Upper lobe of left lung (tissue), 6 donors: Measurements from ENCODE around the gene ATCAY. TPM values are rescaled to one million over a fixed set of nuclear protein-coding genes. Genes with fewer than 3 reads are reported as not detected.

Experiments used
- ATAC-seq, 2 donors: fragments of 200-7000 bp; cut with Tn5 transposase; one replicate each; pipeline ENCODE4 v1.9.1; 2022; ENCODE audit warnings: mild to moderate bottlenecking in 2 of 2, moderate library complexity in 2 of 2; ENCODE audit not compliant: low FRiP score in 2 of 2
- DNase-seq, 2 donors: peaks; one replicate each; pipeline ENCODE4 v3.0.0-alpha.2; 2019 to 2020
- H3K27ac ChIP-seq, 4 donors: fragments of 200-600 bp; sonication (generic); one replicate each; pipeline ENCODE4 v1.5.1; 2016 to 2019
- H3K27me3 ChIP-seq, 4 donors: fragments of 200-600 bp; sonication (generic); one replicate each; pipeline ENCODE4 v1.5.1; 2017 to 2019
- H3K36me3 ChIP-seq, 4 donors: fragments of 200-600 bp; sonication (generic); one replicate each; pipeline ENCODE4 v1.5.1; 2016 to 2019
- H3K4me1 ChIP-seq, 4 donors: fragments of 200-600 bp; sonication (generic); one replicate each; pipeline ENCODE4 v1.5.1; 2018 to 2019
- H3K4me3 ChIP-seq, 4 donors: fragments of 200-600 bp; sonication (generic); one replicate each; pipeline ENCODE4 v1.5.1; 2017 to 2019; ENCODE audit warnings: mild to moderate bottlenecking in 2 of 4, moderate library complexity in 1 of 4
- H3K9me3 ChIP-seq, 4 donors: fragments of 200-600 bp; sonication (generic); one replicate each; pipeline ENCODE4 v1.5.1; 2018 to 2019
- CTCF ChIP-seq, 6 experiments: fragments of 450-650 bp in 4 of 6; fragments of 200-600 bp in 2 of 6; sonication (generic) in 2 of 6; IDR thresholded peaks; one replicate each; pipeline ENCODE4 v1.5.1; 2016 to 2019; ENCODE audit warnings: antibody characterized with exemption in 6 of 6
- EP300 ChIP-seq, 4 donors: sonication (generic); formaldehyde crosslinking; IDR thresholded peaks; one replicate each; pipeline ENCODE4 v1.5.1; 2017; ENCODE audit warnings: antibody characterized with exemption in 4 of 4, control low read depth in 2 of 4
- POLR2A ChIP-seq, 4 donors: fragments of 450-650 bp; IDR thresholded peaks; one replicate each; pipeline ENCODE4 v1.5.1; 2016 to 2017; ENCODE audit warnings: antibody characterized with exemption in 4 of 4, mild to moderate bottlenecking in 2 of 4
- POLR2AphosphoS5 ChIP-seq, 2 donors: sonication (generic); formaldehyde crosslinking; IDR thresholded peaks; one replicate each; pipeline ENCODE4 v1.5.1; 2017; ENCODE audit warnings: antibody characterized with exemption in 2 of 2
- WGBS, 2 donors: methylation state at CpG; one replicate each; pipeline ENCODE4 v1.1.5; 2017 to 2018; 5-methylcytosine and 5-hydroxymethylcytosine counted together
- total RNA-seq, 6 donors: library from RNA; depleted of rRNA in 4 of 6; stranded (reverse); fragments of >200 nt in 4 of 6; gene quantifications; one replicate each; pipeline versions ENCODE4 v1.1.0 to v1.2.1, GENCODE V29; 2016 to 2021
- donor health status: DM: no; HTN: no; CAD: no; lungs with moderate emphysema.
- donor health status: DM: no; HTN: yes; CAD: no; lungs with severe emphysema.

Gene ATCAY
- total RNA-seq, 6 donors from 2014 or later, result not detected

- ATAC-seq, result no peak
- no peak overlapping the region for H3K27ac ChIP-seq
- TF ChIP-seq POLR2A (IDR thresholded peaks at IDR 0.05), result no peak
- TF ChIP-seq POLR2AphosphoS5 (IDR thresholded peaks at IDR 0.05), result no peak
- TF ChIP-seq CTCF (IDR thresholded peaks at IDR 0.05), result no peak
- no peak for TF ChIP-seq EP300 (IDR thresholded peaks at IDR 0.05)
- no peaks in the 10 kb centered on the region for H3K27me3 ChIP-seq
- no peaks in the 10 kb centered on the region for H3K9me3 ChIP-seq
- H3K36me3 ChIP-seq, result no peaks in the 10 kb centered on the region
- no peak for DNase-seq
- H3K4me1 ChIP-seq, result no peaks in the 10 kb centered on the region
- 86 to 87% methylated on average over 11 of the region's 13 CpGs for WGBS, 2 donors
- H3K4me3 ChIP-seq, result no peak overlapping the region
Observed at GRCh38 chr19:3838661-3839060, 41.8 kb upstream of the ATCAY start.

- WGBS, 2 donors, result 70 to 74% methylated on average over 13 of the region's 13 CpGs
- Histone ChIP-seq H3K27ac (no peak overlapping the region), H3K4me1 (no peaks in the 10 kb centered on the region), H3K36me3 (no peaks in the 10 kb centered on the region), H3K4me3 (no peak overlapping the region), H3K27me3 (no peaks in the 10 kb centered on the region), H3K9me3 (no peaks in the 10 kb centered on the region)
- no peak for ATAC-seq
- no peak for DNase-seq
- TF ChIP-seq CTCF (IDR thresholded peaks at IDR 0.05), result no peak
- no peak for TF ChIP-seq EP300 (IDR thresholded peaks at IDR 0.05)
- no peak for TF ChIP-seq POLR2AphosphoS5 (IDR thresholded peaks at IDR 0.05)
- TF ChIP-seq POLR2A (IDR thresholded peaks at IDR 0.05), result no peak
Observed at GRCh38 chr19:3839941-3840340, 40.5 kb upstream of the ATCAY start.

GRCh38 chr19:3840804-3841203, 39.7 kb upstream of the ATCAY start:
- DNase-seq, result no peak
- WGBS, 2 donors, result 80 to 89% methylated on average over 7 to 10 of the region's 10 CpGs
- no peak for TF ChIP-seq POLR2AphosphoS5 (IDR thresholded peaks at IDR 0.05)
- no peak for TF ChIP-seq POLR2A (IDR thresholded peaks at IDR 0.05)
- TF ChIP-seq EP300 (IDR thresholded peaks at IDR 0.05), result no peak
- no peak for TF ChIP-seq CTCF (IDR thresholded peaks at IDR 0.05)
- Histone ChIP-seq H3K36me3 (no peaks in the 10 kb centered on the region), H3K4me3 (no peak overlapping the region), H3K27ac (no peak overlapping the region), H3K4me1 (no peaks in the 10 kb centered on the region), H3K27me3 (no peaks in the 10 kb centered on the region), H3K9me3 (no peaks in the 10 kb centered on the region)
- no peak for ATAC-seq

GRCh38 chr19:3842948-3843347, 37.5 kb upstream of the ATCAY start:
- WGBS, 2 donors, result 82 to 85% methylated on average over 11 of the region's 11 CpGs

More at GRCh38 chr19:3842948-3843347, 37.5 kb upstream of the ATCAY start:
- DNase-seq (no peak), ATAC-seq (no peak)
- Histone ChIP-seq H3K27ac (no peak overlapping the region), H3K4me3 (no peak overlapping the region), H3K9me3 (peaks cover 0 to 3% (median 0%) of the 10 kb centered on the region in 4 donors), H3K4me1 (no peaks in the 10 kb centered on the region), H3K36me3 (no peaks in the 10 kb centered on the region), H3K27me3 (no peaks in the 10 kb centered on the region)
- TF ChIP-seq CTCF (IDR thresholded peaks at IDR 0.05), result no peak
- no peak for TF ChIP-seq POLR2AphosphoS5 (IDR thresholded peaks at IDR 0.05)
